H1 (cell line): ENCODE results near the gene BOLA1. TPM values are rescaled to one million over a fixed set of nuclear protein-coding genes. Genes with fewer than 3 reads are reported as not detected.

Experiments
- BACH1 ChIP-seq: IDR thresholded peaks from 2 replicates; pipeline ENCODE4 v1.6.1; 2012; ENCODE audit warnings: low read length, improper control_type of control experiment
- CHD1 ChIP-seq: IDR thresholded peaks from 2 replicates; pipeline ENCODE4 v1.6.1; 2012; ENCODE audit warnings: low read depth, low read length, improper control_type of control experiment
- CHD2 ChIP-seq: IDR thresholded peaks from 2 replicates; pipeline ENCODE4 v1.6.1; 2012; ENCODE audit warnings: low read length, improper control_type of control experiment
- GABPA ChIP-seq: IDR thresholded peaks from 2 replicates; pipeline ENCODE4 v1.6.1; 2011; ENCODE audit warnings: mild to moderate bottlenecking, low read length, moderate library complexity, borderline replicate concordance; ENCODE audit not compliant: insufficient read depth
- JUND ChIP-seq: IDR thresholded peaks from 2 replicates; pipeline ENCODE4 v1.6.1; 2011; ENCODE audit warnings: mild to moderate bottlenecking, improper control_type of control experiment, low read length
- KDM5A ChIP-seq: fragments of 200-600 bp; IDR thresholded peaks from 2 replicates; pipeline ENCODE4 v1.7.1; 2012; ENCODE audit warnings: mild to moderate bottlenecking, low read length, inconsistent platforms, mixed read lengths
- MAFK ChIP-seq: IDR thresholded peaks from 2 replicates; pipeline ENCODE4 v1.6.1; 2012; ENCODE audit warnings: low read depth, mild to moderate bottlenecking, improper control_type of control experiment, low read length
- NRF1 ChIP-seq: IDR thresholded peaks from 2 replicates; pipeline ENCODE4 v1.6.1; 2011; ENCODE audit warnings: mild to moderate bottlenecking, low read depth, low read length, improper control_type of control experiment
- PHF8 ChIP-seq: fragments of 200-600 bp; sonication (generic); conservative IDR thresholded peaks from 2 replicates; pipeline ENCODE4 v1.7.1; 2012; ENCODE audit warnings: low read depth, mild to moderate bottlenecking, inconsistent platforms, low read length, moderate library complexity
- POLR2AphosphoS5 ChIP-seq: IDR thresholded peaks from 2 replicates; pipeline ENCODE4 v1.6.1; 2011; ENCODE audit warnings: low read depth, low read length
- RFX5 ChIP-seq: IDR thresholded peaks from 2 replicates; pipeline ENCODE4 v1.6.1; 2011; ENCODE audit warnings: low read depth, low read length, improper control_type of control experiment, borderline replicate concordance
- RXRA ChIP-seq: IDR thresholded peaks from 2 replicates; pipeline ENCODE4 v1.6.1; 2011; ENCODE audit warnings: low read depth, mild to moderate bottlenecking, low read length, moderate library complexity; ENCODE audit not compliant: insufficient read depth
- SP2 ChIP-seq: IDR thresholded peaks from 2 replicates; pipeline ENCODE4 v1.6.1; 2012; ENCODE audit warnings: mild to moderate bottlenecking, low read length, inconsistent platforms
- SP4 ChIP-seq: IDR thresholded peaks from 2 replicates; pipeline ENCODE4 v1.6.1; 2012; ENCODE audit warnings: low read length, inconsistent platforms
- TAF1 ChIP-seq: IDR thresholded peaks from 2 replicates; pipeline ENCODE4 v1.6.1; 2011; ENCODE audit warnings: mild to moderate bottlenecking, low read depth, low read length
- polyA plus RNA-seq, 7 experiments: library from polyadenylated mRNA; depleted of rRNA in 3 of 7; stranded (reverse) in 5 of 7; unstranded in 2 of 7; fragments of >200 nt in 5 of 7; fragments of 200-250 nt in 2 of 7; gene quantifications; 1 replicate in 5 of 7; 2 replicates in 1 of 7; 4 replicates in 1 of 7; pipeline versions ENCODE4 v1.2.1 to v1.2.3, GENCODE V29; 2011 to 2013; ENCODE audit warnings: missing spikeins in 2 of 7, mixed read lengths in 2 of 7
- total RNA-seq: library from RNA; stranded (reverse); fragmentation: NEBNext Ultra II Directional; extraction: Animal tissue kit (Norgen Biotek cat#: 25700); gene quantifications from 2 replicates; pipeline ENCODE4 v1.2.1, GENCODE V29; 2021
- TF ChIP-seq, protein P1 (sequence below), 3 experiments: IDR thresholded peaks; 1 replicate in 2 of 3; 2 replicates in 1 of 3; pipeline versions ENCODE4 v1.5.1 to v1.6.1; 2011; ENCODE audit warnings: low read length in 3 of 3, mild to moderate bottlenecking in 3 of 3, inconsistent platforms in 2 of 3, low read depth in 1 of 3, moderate library complexity in 1 of 3; ENCODE audit not compliant: insufficient read depth in 1 of 3; ENCODE audit errors: control extremely low read depth in 1 of 3
- TF ChIP-seq, protein P2 (sequence below): IDR thresholded peaks from 2 replicates; pipeline ENCODE4 v1.6.1; 2011; ENCODE audit warnings: low read length, improper control_type of control experiment
- TF ChIP-seq, protein P3 (sequence below): IDR thresholded peaks from 2 replicates; pipeline ENCODE4 v1.6.1; 2011; ENCODE audit warnings: low read depth, mild to moderate bottlenecking, low read length; ENCODE audit not compliant: insufficient read depth
- TF ChIP-seq, protein P4 (sequence below): IDR thresholded peaks from 2 replicates; pipeline ENCODE4 v1.6.1; 2012; ENCODE audit warnings: inconsistent platforms
- TF ChIP-seq, protein P5 (sequence below): IDR thresholded peaks from 2 replicates; pipeline ENCODE4 v1.6.1; 2012; ENCODE audit warnings: inconsistent platforms

BOLA1 gene
- total and polyA plus RNA-seq, 2 of the 8 experiments (the other 6 are each of a cell fraction or from before 2014, with no cell fraction given): 8.1 to 15.4 TPM

DNA sequence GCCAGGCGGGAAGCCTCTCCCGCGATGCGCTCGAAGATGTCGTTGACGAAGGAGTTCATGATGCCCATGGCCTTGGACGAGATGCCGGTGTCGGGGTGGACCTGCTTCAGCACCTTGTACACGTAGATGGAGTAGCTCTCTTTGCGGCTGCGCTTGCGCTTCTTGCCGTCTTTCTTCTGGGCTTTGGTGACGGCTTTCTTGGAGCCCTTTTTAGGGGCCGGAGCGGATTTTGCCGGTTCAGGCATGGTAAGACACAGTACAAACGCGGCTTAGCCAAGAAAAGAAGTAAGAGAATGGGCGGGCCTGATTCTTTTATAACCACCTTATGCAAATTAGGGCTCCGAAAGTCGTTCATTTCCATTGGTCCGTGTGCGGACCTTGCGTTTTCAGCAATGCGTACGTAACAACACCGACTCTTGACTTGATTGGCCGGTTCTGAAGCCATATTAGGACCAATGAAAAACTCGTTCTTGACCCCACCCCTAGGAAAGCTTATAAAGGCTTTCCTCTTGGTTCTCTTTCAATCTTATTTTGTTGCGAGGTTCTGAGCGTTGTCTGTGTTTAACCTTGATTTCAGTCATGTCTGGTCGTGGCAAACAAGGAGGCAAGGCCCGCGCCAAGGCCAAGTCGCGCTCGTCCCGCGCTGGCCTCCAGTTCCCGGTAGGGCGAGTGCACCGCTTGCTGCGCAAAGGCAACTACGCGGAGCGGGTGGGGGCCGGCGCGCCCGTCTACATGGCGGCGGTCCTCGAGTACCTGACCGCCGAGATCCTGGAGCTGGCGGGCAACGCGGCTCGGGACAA lies 12.8 kb upstream of the BOLA1 start (continued):
- TF ChIP-seq, protein P1, sequence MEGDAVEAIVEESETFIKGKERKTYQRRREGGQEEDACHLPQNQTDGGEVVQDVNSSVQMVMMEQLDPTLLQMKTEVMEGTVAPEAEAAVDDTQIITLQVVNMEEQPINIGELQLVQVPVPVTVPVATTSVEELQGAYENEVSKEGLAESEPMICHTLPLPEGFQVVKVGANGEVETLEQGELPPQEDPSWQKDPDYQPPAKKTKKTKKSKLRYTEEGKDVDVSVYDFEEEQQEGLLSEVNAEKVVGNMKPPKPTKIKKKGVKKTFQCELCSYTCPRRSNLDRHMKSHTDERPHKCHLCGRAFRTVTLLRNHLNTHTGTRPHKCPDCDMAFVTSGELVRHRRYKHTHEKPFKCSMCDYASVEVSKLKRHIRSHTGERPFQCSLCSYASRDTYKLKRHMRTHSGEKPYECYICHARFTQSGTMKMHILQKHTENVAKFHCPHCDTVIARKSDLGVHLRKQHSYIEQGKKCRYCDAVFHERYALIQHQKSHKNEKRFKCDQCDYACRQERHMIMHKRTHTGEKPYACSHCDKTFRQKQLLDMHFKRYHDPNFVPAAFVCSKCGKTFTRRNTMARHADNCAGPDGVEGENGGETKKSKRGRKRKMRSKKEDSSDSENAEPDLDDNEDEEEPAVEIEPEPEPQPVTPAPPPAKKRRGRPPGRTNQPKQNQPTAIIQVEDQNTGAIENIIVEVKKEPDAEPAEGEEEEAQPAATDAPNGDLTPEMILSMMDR (IDR thresholded peaks at IDR 0.05; ENCODE audit: control extremely low read depth in 1 of 3, insufficient read depth in 1 of 3, low read depth in 1 of 3, low read length in 3 of 3): no peak
- TF ChIP-seq MAFK (no peak), TAF1 (peak; percentile 93), CHD1 (peak; percentile 16), SP2 (no peak), GABPA (no peak), RXRA (no peak), POLR2AphosphoS5 (peak; percentile 97), SP4 (no peak; the same call in 1 of the 2 replicates), KDM5A (no peak), NRF1 (no peak), JUND (no peak; the same call in 1 of the 2 replicates), PHF8 (peak; percentile 50), BACH1 (no peak), RFX5 (no peak), CHD2 (0 out of 2 replicates have a peak, but pooled peaks have one; percentile 63)
- TF ChIP-seq, protein P2, sequence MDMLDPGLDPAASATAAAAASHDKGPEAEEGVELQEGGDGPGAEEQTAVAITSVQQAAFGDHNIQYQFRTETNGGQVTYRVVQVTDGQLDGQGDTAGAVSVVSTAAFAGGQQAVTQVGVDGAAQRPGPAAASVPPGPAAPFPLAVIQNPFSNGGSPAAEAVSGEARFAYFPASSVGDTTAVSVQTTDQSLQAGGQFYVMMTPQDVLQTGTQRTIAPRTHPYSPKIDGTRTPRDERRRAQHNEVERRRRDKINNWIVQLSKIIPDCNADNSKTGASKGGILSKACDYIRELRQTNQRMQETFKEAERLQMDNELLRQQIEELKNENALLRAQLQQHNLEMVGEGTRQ: no peak
- TF ChIP-seq, protein P3, sequence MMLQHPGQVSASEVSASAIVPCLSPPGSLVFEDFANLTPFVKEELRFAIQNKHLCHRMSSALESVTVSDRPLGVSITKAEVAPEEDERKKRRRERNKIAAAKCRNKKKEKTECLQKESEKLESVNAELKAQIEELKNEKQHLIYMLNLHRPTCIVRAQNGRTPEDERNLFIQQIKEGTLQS: no peak
- TF ChIP-seq, protein P4, sequence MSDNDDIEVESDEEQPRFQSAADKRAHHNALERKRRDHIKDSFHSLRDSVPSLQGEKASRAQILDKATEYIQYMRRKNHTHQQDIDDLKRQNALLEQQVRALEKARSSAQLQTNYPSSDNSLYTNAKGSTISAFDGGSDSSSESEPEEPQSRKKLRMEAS: no peak
- TF ChIP-seq, protein P5, sequence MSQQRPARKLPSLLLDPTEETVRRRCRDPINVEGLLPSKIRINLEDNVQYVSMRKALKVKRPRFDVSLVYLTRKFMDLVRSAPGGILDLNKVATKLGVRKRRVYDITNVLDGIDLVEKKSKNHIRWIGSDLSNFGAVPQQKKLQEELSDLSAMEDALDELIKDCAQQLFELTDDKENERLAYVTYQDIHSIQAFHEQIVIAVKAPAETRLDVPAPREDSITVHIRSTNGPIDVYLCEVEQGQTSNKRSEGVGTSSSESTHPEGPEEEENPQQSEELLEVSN: no peak
